K562 (cell line): ENCODE measurements around the gene TMSB10. TPM values are rescaled to one million over a fixed set of nuclear protein-coding genes. Genes with fewer than 3 reads are reported as not detected.

Experiments used
- ATAC-seq: fragments of 200-7000 bp; cut with Tn5 transposase; 3 replicates; pipeline ENCODE4 v1.9.1; 2020; ENCODE audit warnings: moderate library complexity
- BruUV-seq: library from RNA; stranded (reverse); fragments of 400-500 nt; replicated peaks from 2 replicates; lab custom pipeline; 2021; lab: Mats Ljungman, UMichigan
- CTCF ChIA-PET: fragments of 300-600 bp; formaldehyde crosslinking; extraction: SDS; loops from one replicate; lab custom pipeline; 2021; ENCODE audit warnings: low intra/inter-chr PET ratio; lab: Yijun Ruan, JAX
- POLR2A ChIA-PET: fragments of 300-600, 350-650 bp; sonication (Branson Sonifier 250); formaldehyde crosslinking; extraction: SDS; loops from one replicate; lab custom pipeline; 2021; ENCODE audit warnings: antibody characterized with exemption, inconsistent platforms; lab: Yijun Ruan, JAX
- DNase-seq, 4 experiments: peaks; one replicate each; pipeline versions ENCODE4 v3.0.0 to v3.0.0-alpha.2; 2011 to 2018; ENCODE audit warnings: low spot score in 3 of 4, mixed read lengths in 3 of 4; ENCODE audit errors: extremely low read depth in 1 of 4
- FAIRE-seq: peaks from 2 replicates; lab custom pipeline; 2011; peaks lifted over from hg19 to GRCh38; lab: Jason Lieb, UNC
- H2AFZ ChIP-seq: 2 replicates; pipeline ENCODE4 v1.6.0; 2011; ENCODE audit warnings: low read depth, low read length, control low read depth, inconsistent platforms
- H3K27ac ChIP-seq: fragments of 200-600 bp; 3 replicates; pipeline ENCODE4 v1.8.0; 2011; ENCODE audit warnings: low read depth, mild to moderate bottlenecking, control low read depth, inconsistent platforms, low read length, moderate library complexity, mixed read lengths; ENCODE audit errors: extremely low read depth
- H3K27me3 ChIP-seq, 2 experiments: fragments of 300-600 bp in 1 of 2; 2 replicates in 1 of 2; 3 replicates in 1 of 2; pipeline versions ENCODE4 v1.6.0 to v1.8.0; 2011; ENCODE audit warnings: inconsistent platforms in 2 of 2, low read length in 2 of 2, mild to moderate bottlenecking in 1 of 2, mixed read lengths in 1 of 2, moderate library complexity in 1 of 2; ENCODE audit not compliant: control insufficient read depth in 2 of 2, insufficient read depth in 2 of 2
- H3K36me3 ChIP-seq: fragments of 300-600 bp; 3 replicates; pipeline ENCODE4 v1.8.0; 2011; ENCODE audit warnings: mild to moderate bottlenecking, low read length, inconsistent platforms; ENCODE audit not compliant: control insufficient read depth, insufficient read depth
- H3K4me1 ChIP-seq, 2 experiments: fragments of 200-600 bp in 1 of 2; replicated peaks in 1 of 2; 2 replicates in 1 of 2; 3 replicates in 1 of 2; pipeline versions ENCODE4 v1.5.1 to v1.8.0; 2011; ENCODE audit warnings: inconsistent platforms in 2 of 2, low read length in 2 of 2, mild to moderate bottlenecking in 1 of 2, mixed read lengths in 1 of 2, moderate library complexity in 1 of 2; ENCODE audit not compliant: control insufficient read depth in 2 of 2, insufficient read depth in 2 of 2
- H3K4me2 ChIP-seq: 2 replicates; pipeline ENCODE4 v1.6.1; 2011; ENCODE audit warnings: low read length, control low read depth, inconsistent platforms, mixed read lengths; ENCODE audit not compliant: insufficient read depth
- H3K4me3 ChIP-seq: fragments of 200-600 bp; sonication (generic), shearing (Covaris generic); 2 replicates; pipeline ENCODE4 v1.5.1; 2016; ENCODE audit warnings: control low read depth, inconsistent platforms
- H3K79me2 ChIP-seq: fragments of 200-600 bp; 3 replicates; pipeline ENCODE4 v1.8.0; 2011; ENCODE audit warnings: low read length, inconsistent platforms; ENCODE audit not compliant: control insufficient read depth, insufficient read depth
- H3K9ac ChIP-seq, 2 experiments: 2 replicates each; pipeline versions ENCODE4 v1.6.0 to v1.6.1; 2011; ENCODE audit warnings: low read depth in 2 of 2, low read length in 2 of 2, control low read depth in 1 of 2, inconsistent platforms in 1 of 2, mild to moderate bottlenecking in 1 of 2, mixed read lengths in 1 of 2; ENCODE audit not compliant: insufficient read depth in 1 of 2
- H3K9me1 ChIP-seq: one replicate; pipeline ENCODE4 v1.6.0; 2011; ENCODE audit warnings: inconsistent platforms, mild to moderate bottlenecking, low read length, moderate library complexity; ENCODE audit not compliant: control insufficient read depth, insufficient read depth
- H3K9me3 ChIP-seq: replicated peaks from 2 replicates; pipeline ENCODE4 v1.5.1; 2011; ENCODE audit warnings: low read depth, low read length, inconsistent platforms; ENCODE audit not compliant: control insufficient read depth, insufficient read depth
- H4K20me1 ChIP-seq: replicated peaks from 2 replicates; pipeline ENCODE4 v1.6.1; 2011; ENCODE audit warnings: low read length, inconsistent platforms, mixed read lengths; ENCODE audit not compliant: control insufficient read depth, insufficient read depth
- CEBPB ChIP-seq: fragments of 450-650 bp; IDR thresholded peaks from 2 replicates; pipeline ENCODE4 v1.6.1; 2016; ENCODE audit warnings: missing genetic modification characterization, missing compliant biosample characterization
- ZNF274 ChIP-seq: IDR thresholded peaks from 2 replicates; pipeline ENCODE4 v1.6.1; 2011; ENCODE audit warnings: low read depth, mild to moderate bottlenecking, low read length, moderate library complexity, borderline replicate concordance
- WGBS: fragments of 100-300 bp; shearing (Covaris generic); methylation state at CpG from one replicate; pipeline ENCODE4 v1.1.6; 2016; ENCODE audit warnings: low coverage, mixed read lengths; ENCODE audit not compliant: insufficient coverage; ENCODE audit errors: missing lambda C conversion rate; 5-methylcytosine and 5-hydroxymethylcytosine counted together
- in situ Hi-C: fragments of 300-500 bp; cut with MboI; formaldehyde crosslinking; loops from 4 replicates; pipeline ENCODE4 v1.15.0; 2018; ENCODE audit warnings: inconsistent platforms, mixed read lengths
- intact Hi-C: fragments of 100-400 bp; cut with micrococcal nuclease; formaldehyde crosslinking; loops from 2 replicates; pipeline ENCODE4 v1.14.2; 2022
- polyA plus RNA-seq, 8 experiments: library from polyadenylated mRNA; depleted of rRNA in 4 of 8; stranded (reverse) in 5 of 8; unstranded in 3 of 8; fragments of >200 nt; fragmentation: Nextera tagmentation in 2 of 8; fragmentation: Illumina TruSeq in 1 of 8; extraction: Ambion mirVana in 2 of 8; extraction: Trizol in 1 of 8; gene quantifications; 2 replicates each; pipeline versions ENCODE4 v1.2.1 to v1.2.3, GENCODE V29; 2011 to 2014; ENCODE audit warnings: inconsistent platforms in 1 of 8, missing spikeins in 1 of 8
- total RNA-seq, 7 experiments: library from RNA; depleted of rRNA in 6 of 7; stranded (reverse); fragments of >200 nt in 6 of 7; fragmentation: Illumina TruSeq in 2 of 7; extraction: Trizol in 2 of 7; gene quantifications; 2 replicates each; pipeline versions ENCODE4 v1.2.1 to v1.2.3, GENCODE V29; 2011 to 2021; ENCODE audit warnings: low replicate concordance in 1 of 7
- TF ChIP-seq, protein P1 (sequence below): fragments of 450-650 bp; conservative IDR thresholded peaks from 2 replicates; pipeline ENCODE4 v1.6.1; 2016; ENCODE audit warnings: missing genetic modification characterization, low read depth, mild to moderate bottlenecking, control low read depth, missing compliant biosample characterization
- TF ChIP-seq, protein P2 (sequence below): fragments of 450-650 bp; formaldehyde crosslinking; IDR thresholded peaks from 2 replicates; pipeline ENCODE4 v1.4.0; 2020; ENCODE audit warnings: mild to moderate bottlenecking, moderate library complexity

Gene TMSB10
- total and polyA plus RNA-seq, 9 of the 15 experiments (the other 6 are each of a cell fraction or from before 2014, with no cell fraction given): 382 to 2,226 (median 959) TPM

DNA sequence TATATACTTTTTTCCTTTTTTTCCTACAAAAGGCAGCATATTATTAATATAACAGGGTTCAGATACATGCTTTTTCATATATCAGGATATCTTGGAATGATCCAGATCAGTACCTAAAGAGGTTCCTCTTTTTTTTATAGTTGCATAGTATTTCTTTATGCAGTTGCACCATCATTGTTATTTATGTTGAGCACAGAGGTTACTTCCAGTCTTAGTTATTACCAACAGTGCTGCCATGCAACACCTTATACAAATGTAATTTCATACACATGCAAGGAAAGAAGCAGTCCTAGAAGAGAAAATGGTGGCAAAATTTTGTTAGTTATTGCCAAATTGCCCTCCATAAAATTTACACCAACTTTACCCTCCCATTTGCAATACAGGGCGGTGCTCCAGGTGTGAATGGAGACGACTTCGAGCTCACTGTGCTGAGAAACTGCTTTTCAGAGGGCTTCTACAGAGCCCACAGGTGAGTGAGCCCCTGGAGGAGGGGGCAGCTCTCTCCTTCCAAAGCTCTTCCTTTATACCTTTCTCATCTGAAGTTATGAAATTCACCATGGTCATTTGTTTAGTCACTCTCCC, 35.5 kb downstream of the TMSB10 start:
- Histone ChIP-seq H3K9ac (no peak overlapping the region), H2AFZ (no peak overlapping the region)
- TF ChIP-seq, protein P1, sequence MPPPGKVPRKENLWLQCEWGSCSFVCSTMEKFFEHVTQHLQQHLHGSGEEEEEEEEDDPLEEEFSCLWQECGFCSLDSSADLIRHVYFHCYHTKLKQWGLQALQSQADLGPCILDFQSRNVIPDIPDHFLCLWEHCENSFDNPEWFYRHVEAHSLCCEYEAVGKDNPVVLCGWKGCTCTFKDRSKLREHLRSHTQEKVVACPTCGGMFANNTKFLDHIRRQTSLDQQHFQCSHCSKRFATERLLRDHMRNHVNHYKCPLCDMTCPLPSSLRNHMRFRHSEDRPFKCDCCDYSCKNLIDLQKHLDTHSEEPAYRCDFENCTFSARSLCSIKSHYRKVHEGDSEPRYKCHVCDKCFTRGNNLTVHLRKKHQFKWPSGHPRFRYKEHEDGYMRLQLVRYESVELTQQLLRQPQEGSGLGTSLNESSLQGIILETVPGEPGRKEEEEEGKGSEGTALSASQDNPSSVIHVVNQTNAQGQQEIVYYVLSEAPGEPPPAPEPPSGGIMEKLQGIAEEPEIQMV (tag): no peak
- TF ChIP-seq, protein P2, sequence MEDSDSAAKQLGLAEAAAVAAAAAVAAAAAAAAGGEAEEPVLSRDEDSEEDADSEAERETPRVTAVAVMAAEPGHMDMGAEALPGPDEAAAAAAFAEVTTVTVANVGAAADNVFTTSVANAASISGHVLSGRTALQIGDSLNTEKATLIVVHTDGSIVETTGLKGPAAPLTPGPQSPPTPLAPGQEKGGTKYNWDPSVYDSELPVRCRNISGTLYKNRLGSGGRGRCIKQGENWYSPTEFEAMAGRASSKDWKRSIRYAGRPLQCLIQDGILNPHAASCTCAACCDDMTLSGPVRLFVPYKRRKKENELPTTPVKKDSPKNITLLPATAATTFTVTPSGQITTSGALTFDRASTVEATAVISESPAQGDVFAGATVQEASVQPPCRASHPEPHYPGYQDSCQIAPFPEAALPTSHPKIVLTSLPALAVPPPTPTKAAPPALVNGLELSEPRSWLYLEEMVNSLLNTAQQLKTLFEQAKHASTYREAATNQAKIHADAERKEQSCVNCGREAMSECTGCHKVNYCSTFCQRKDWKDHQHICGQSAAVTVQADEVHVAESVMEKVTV (CRISPR knock-in tag): no peak
- no peak for TF ChIP-seq ZNF274
- peak; percentile 28; the same call in 1 of the 2 replicates for TF ChIP-seq CEBPB (tag)
- TF ChIP-seq, all 486 proteins: peak for 1
- Histone ChIP-seq H4K20me1 (0 out of 2 replicates have a peak, but pooled peaks cover 3% of the 10 kb centered on the region), H3K79me2 (no peaks in the 10 kb centered on the region), H3K4me3 (no peak overlapping the region), H3K27ac (no peak overlapping the region), H3K4me1 (peaks cover 0 to 9% of the 10 kb centered on the region in 2 experiments; a peak in 4 of 5 replicates), H3K4me2 (no peak overlapping the region), H3K9me3 (no peaks in the 10 kb centered on the region), H3K9me1 (no peaks in the 10 kb centered on the region), H3K36me3 (no peaks in the 10 kb centered on the region), H3K27me3 (no peaks in the 10 kb centered on the region; a peak in 1 of 5 replicates)
- intact Hi-C loops (no loop called here), in situ Hi-C loops (no loop called here)
- CTCF ChIA-PET: interaction anchor here (0.5 kb wide), 1 partner anchor 65 kb away, joined by 3 read pairs; no protein-coding TSS in a partner anchor
- no peak for ATAC-seq
- no TSS peak for BruUV-seq
- no peak for FAIRE-seq
- POLR2A ChIA-PET: interaction anchor here (0.6 to 1.2 kb wide), 4 partner anchors 12 to 50 kb away, joined by 3 read pairs; no protein-coding TSS in a partner anchor
- DNase-seq: no peak
- 10% methylated on average over 3 of the region's 3 CpGs for WGBS
